Measurements from ENCODE around the gene RNF13. TPM values are rescaled to one million over a fixed set of nuclear protein-coding genes. Genes with fewer than 3 reads are reported as not detected.

Gene RNF13
- total RNA-seq, 1 donor from 2014 or later = 26.9 TPM

- no peak overlapping the region for H3K27ac Mint-ChIP-seq (ENCODE audit: unreplicated experiment)
- H3K4me1 Mint-ChIP-seq = no peaks in the 10 kb centered on the region
- peaks cover 5% of the 10 kb centered on the region for H3K9me3 Mint-ChIP-seq
- H3K4me3 Mint-ChIP-seq = no peak overlapping the region
- H3K27me3 Mint-ChIP-seq (ENCODE audit: low read depth) = no peaks in the 10 kb centered on the region
- DNase-seq (ENCODE audit: low read depth, low spot score) = no peak
- H3K36me3 Mint-ChIP-seq (ENCODE audit: low read depth) = peaks cover 18% of the 10 kb centered on the region
- TF ChIP-seq CTCF (conservative IDR thresholded peaks at IDR 0.05) = no peak
These were observed 38.0 kb downstream of the RNF13 start for GRCh38 chr3:149850787-149851584.

GRCh38 chr3:149858911-149859310 is 45.9 kb downstream of the RNF13 start:
- Mint-ChIP-seq H3K4me3 (no peak overlapping the region), H3K27me3 (ENCODE audit: low read depth) (no peaks in the 10 kb centered on the region), H3K4me1 (no peaks in the 10 kb centered on the region), H3K36me3 (ENCODE audit: low read depth) (peaks cover 17% of the 10 kb centered on the region), H3K27ac (ENCODE audit: unreplicated experiment) (no peak overlapping the region), H3K9me3 (peaks cover 5% of the 10 kb centered on the region)
- no peak for TF ChIP-seq CTCF (conservative IDR thresholded peaks at IDR 0.05)
- DNase-seq (ENCODE audit: low read depth, low spot score) = no peak

GRCh38 chr3:149860881-149861280 is 47.9 kb downstream of the RNF13 start:
- H3K4me1 Mint-ChIP-seq = peaks cover 4% of the 10 kb centered on the region
- no peak overlapping the region for H3K4me3 Mint-ChIP-seq
- no peaks in the 10 kb centered on the region for H3K27me3 Mint-ChIP-seq (ENCODE audit: low read depth)

GRCh38 chr3:149867563-149867962 is 54.5 kb downstream of the RNF13 start:
- Mint-ChIP-seq H3K27me3 (ENCODE audit: low read depth) (no peaks in the 10 kb centered on the region), H3K4me1 (peaks cover 4% of the 10 kb centered on the region), H3K36me3 (ENCODE audit: low read depth) (peaks cover 34% of the 10 kb centered on the region)

More at GRCh38 chr3:149860881-149861280, 47.9 kb downstream of the RNF13 start:
- peaks cover 17% of the 10 kb centered on the region for H3K36me3 Mint-ChIP-seq (ENCODE audit: low read depth)
- no peak for TF ChIP-seq CTCF (conservative IDR thresholded peaks at IDR 0.05)
- H3K27ac Mint-ChIP-seq (ENCODE audit: unreplicated experiment) = no peak overlapping the region
- DNase-seq (ENCODE audit: low read depth, low spot score) = no peak
- H3K9me3 Mint-ChIP-seq = peaks cover 5% of the 10 kb centered on the region

GRCh38 chr3:149871855-149872254 is 58.8 kb downstream of the RNF13 start:
- no peak for DNase-seq (ENCODE audit: low read depth, low spot score)
- Mint-ChIP-seq H3K4me3 (no peak overlapping the region), H3K27ac (ENCODE audit: unreplicated experiment) (no peak overlapping the region), H3K9me3 (peaks cover 16% of the 10 kb centered on the region), H3K4me1 (peaks cover 4% of the 10 kb centered on the region), H3K27me3 (ENCODE audit: low read depth) (no peaks in the 10 kb centered on the region), H3K36me3 (ENCODE audit: low read depth) (peaks cover 19% of the 10 kb centered on the region)
- no peak for TF ChIP-seq CTCF (conservative IDR thresholded peaks at IDR 0.05)

More at GRCh38 chr3:149867563-149867962, 54.5 kb downstream of the RNF13 start:
- DNase-seq (ENCODE audit: low read depth, low spot score) = no peak
- Mint-ChIP-seq H3K9me3 (peaks cover 21% of the 10 kb centered on the region), H3K27ac (ENCODE audit: unreplicated experiment) (no peak overlapping the region), H3K4me3 (no peak overlapping the region)
- no peak for TF ChIP-seq CTCF (conservative IDR thresholded peaks at IDR 0.05)

All from neural crest cell (in vitro differentiated cells).